ENCODE results near the gene TBC1D17. TPM values are rescaled to one million over a fixed set of nuclear protein-coding genes. Genes with fewer than 3 reads are reported as not detected.
"Not testable (repeated sequence)": the region's sequence is repeated elsewhere in the genome, so short reads cannot be mapped to it uniquely, and the experiment has no call there.

TBC1D17 gene
- polyA plus RNA-seq, 3 donors, result 3.1 to 48.2 (median 4.5) TPM

DNA sequence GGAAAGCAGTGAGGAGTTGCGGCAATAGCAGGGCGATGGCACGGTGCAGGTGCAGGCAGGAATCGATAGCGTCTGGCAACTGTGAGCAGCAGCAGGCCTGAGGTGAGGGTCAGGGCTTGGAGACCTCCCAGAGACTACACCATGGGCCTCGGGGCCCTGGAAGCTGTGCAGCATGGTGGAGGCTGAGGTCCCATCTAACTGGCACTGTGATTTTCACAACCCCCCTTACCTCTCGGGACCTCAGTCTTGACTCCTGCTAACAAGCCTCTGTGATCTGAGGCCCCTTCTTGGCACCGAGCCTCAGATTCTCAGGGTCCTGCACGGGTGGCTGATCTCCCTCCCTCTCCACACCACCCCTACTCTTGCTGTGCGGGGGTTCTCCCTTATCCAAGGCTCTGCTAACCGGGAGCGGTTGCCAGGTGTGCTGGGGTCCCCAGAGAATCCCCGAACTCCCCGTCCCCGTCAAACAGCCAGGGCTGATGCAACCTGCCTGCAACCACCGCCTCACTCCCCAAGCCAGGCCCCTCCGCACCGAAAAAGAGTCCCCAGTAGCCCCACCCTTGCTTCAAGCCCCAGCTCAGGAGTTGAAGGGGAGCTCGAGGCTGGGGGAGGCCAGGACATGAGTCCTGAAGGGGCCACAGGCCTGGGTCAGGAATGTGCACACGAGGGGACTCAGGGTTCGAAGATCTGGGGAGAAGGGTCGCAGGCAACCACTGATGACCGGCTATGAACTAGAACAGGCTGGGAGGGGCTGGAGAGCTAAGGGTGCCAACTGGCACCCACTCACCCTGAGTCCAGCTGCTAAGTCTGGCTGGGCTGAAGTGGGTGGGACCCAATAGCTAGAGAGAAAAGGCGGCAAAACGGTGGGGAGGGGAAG lies 46.7 kb downstream of the TBC1D17 start:
- no peak overlapping the region for H3K4me3 ChIP-seq (replicated peaks in 1 of 3; ENCODE audit: low read depth in 2 of 3, low read length in 3 of 3)
- peaks cover 39 to 68% of the 10 kb centered on the region in 2 donors for H3K4me1 ChIP-seq (ENCODE audit: control insufficient read depth in 1 of 2, insufficient read depth in 2 of 2, low read length in 2 of 2)
- no peak overlapping the region for H3K4me2 ChIP-seq (replicated peaks; ENCODE audit: extremely low read depth, low read length, poor library complexity, severe bottlenecking)
- intact Hi-C loops (cut with micrococcal nuclease), result no loop called here
- H4K20me1 ChIP-seq (ENCODE audit: insufficient read depth, low read length), result peaks cover 89% of the 10 kb centered on the region
- H2AFZ ChIP-seq (ENCODE audit: insufficient read depth, low read depth, low read length, poor library complexity, severe bottlenecking), result no peak overlapping the region
- peaks cover 88% of the 10 kb centered on the region for H3K79me2 ChIP-seq (ENCODE audit: insufficient read depth, low read length)
- Mint-ChIP-seq H3K4me3 (no peak overlapping the region), H3K27me3 (ENCODE audit: low read depth in 3 of 3) (peaks cover 0 to under 1% (median 0%) of the 10 kb centered on the region in 3 donors), H3K9me3 (peaks cover 0 to 1% (median 0%) of the 10 kb centered on the region in 7 donors), H3K36me3 (peaks cover 61 to 83% of the 10 kb centered on the region in 2 donors), H3K27ac (peak overlapping the region in 6 of 7 donors; percentile 61 to 91 (median 83)), H3K4me1 (peaks cover 63% of the 10 kb centered on the region)
- H3K9ac ChIP-seq (ENCODE audit: insufficient read depth, low read length, poor library complexity, severe bottlenecking), result no peak overlapping the region
- H3K27me3 ChIP-seq (ENCODE audit: control insufficient read depth in 2 of 2, insufficient read depth in 2 of 2, low read length in 2 of 2), result no peaks in the 10 kb centered on the region
- peak overlapping the region; percentile 43 to 75 for H3K27ac ChIP-seq (ENCODE audit: low read depth in 1 of 2, low read length in 2 of 2)
- 83% methylated on average over 18 of the region's 25 CpGs for WGBS (ENCODE audit: insufficient coverage)
- H3K9me3 ChIP-seq (replicated peaks in 1 of 2; ENCODE audit: control insufficient read depth in 1 of 2, insufficient read depth in 1 of 2, low read length in 2 of 2), result no peaks in the 10 kb centered on the region
- DNase-seq, result no peak
- TF ChIP-seq, protein P1, sequence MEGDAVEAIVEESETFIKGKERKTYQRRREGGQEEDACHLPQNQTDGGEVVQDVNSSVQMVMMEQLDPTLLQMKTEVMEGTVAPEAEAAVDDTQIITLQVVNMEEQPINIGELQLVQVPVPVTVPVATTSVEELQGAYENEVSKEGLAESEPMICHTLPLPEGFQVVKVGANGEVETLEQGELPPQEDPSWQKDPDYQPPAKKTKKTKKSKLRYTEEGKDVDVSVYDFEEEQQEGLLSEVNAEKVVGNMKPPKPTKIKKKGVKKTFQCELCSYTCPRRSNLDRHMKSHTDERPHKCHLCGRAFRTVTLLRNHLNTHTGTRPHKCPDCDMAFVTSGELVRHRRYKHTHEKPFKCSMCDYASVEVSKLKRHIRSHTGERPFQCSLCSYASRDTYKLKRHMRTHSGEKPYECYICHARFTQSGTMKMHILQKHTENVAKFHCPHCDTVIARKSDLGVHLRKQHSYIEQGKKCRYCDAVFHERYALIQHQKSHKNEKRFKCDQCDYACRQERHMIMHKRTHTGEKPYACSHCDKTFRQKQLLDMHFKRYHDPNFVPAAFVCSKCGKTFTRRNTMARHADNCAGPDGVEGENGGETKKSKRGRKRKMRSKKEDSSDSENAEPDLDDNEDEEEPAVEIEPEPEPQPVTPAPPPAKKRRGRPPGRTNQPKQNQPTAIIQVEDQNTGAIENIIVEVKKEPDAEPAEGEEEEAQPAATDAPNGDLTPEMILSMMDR (IDR thresholded peaks at IDR 0.05), result no peak
- peaks cover 55 to 75% of the 10 kb centered on the region in 2 donors for H3K36me3 ChIP-seq (replicated peaks in 1 of 2; ENCODE audit: control insufficient read depth in 1 of 2, insufficient read depth in 2 of 2, low read length in 2 of 2)

DNA sequence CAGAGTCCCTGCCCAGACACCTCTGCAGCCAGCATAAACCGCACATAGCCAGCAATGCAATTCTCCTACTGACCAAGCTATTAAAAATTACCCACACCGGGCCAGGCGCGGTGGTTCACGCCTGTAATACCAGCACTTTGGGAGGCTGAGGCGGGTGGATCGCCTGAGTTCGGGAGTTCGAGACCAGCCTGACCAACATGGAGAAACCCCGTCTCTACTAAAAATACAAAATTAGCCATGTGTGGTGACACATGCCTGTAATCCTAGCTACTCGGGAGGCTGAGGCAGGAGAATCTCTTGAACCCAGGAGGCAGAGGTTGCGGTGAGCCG lies 47.3 kb downstream of the TBC1D17 start:
- not testable (repeated sequence) for H3K9me3 Mint-ChIP-seq; H3K4me2 ChIP-seq (replicated peaks; ENCODE audit: extremely low read depth, low read length, poor library complexity, severe bottlenecking); H3K4me3 Mint-ChIP-seq; H3K27me3 Mint-ChIP-seq (ENCODE audit: low read depth in 3 of 3); H3K9ac ChIP-seq (ENCODE audit: insufficient read depth, low read length, poor library complexity, severe bottlenecking); H3K9me3 ChIP-seq (replicated peaks in 1 of 2; ENCODE audit: control insufficient read depth in 1 of 2, insufficient read depth in 1 of 2, low read length in 2 of 2); H3K4me3 ChIP-seq (replicated peaks in 1 of 3; ENCODE audit: low read depth in 2 of 3, low read length in 3 of 3); H3K27me3 ChIP-seq (ENCODE audit: control insufficient read depth in 2 of 2, insufficient read depth in 2 of 2, low read length in 2 of 2); DNase-seq; H2AFZ ChIP-seq (ENCODE audit: insufficient read depth, low read depth, low read length, poor library complexity, severe bottlenecking)
- 100% methylated on average over 8 of the region's 13 CpGs for WGBS (ENCODE audit: insufficient coverage)
- Histone ChIP-seq H3K36me3 (replicated peaks in 1 of 2; ENCODE audit: control insufficient read depth in 1 of 2, insufficient read depth in 2 of 2, low read length in 2 of 2) (peaks cover 55 to 72% of the 10 kb centered on the region in 2 donors), H3K79me2 (ENCODE audit: insufficient read depth, low read length) (peaks cover 82% of the 10 kb centered on the region), H3K4me1 (ENCODE audit: control insufficient read depth in 1 of 2, insufficient read depth in 2 of 2, low read length in 2 of 2) (peaks cover 42 to 70% of the 10 kb centered on the region in 2 donors), H4K20me1 (ENCODE audit: insufficient read depth, low read length) (peaks cover 83% of the 10 kb centered on the region), H3K27ac (ENCODE audit: low read depth in 1 of 2, low read length in 2 of 2) (peak overlapping the region in 1 of 2 donors; percentile 57)
- intact Hi-C loops (cut with micrococcal nuclease), result loop anchor here in 1 of 2 donors (5.0 kb wide), 1 partner anchor 38 kb away; no protein-coding TSS in a partner anchor
- peak overlapping the region in 4 of 7 donors; percentile 80 to 91 (median 87) for H3K27ac Mint-ChIP-seq
- peaks cover 60% of the 10 kb centered on the region for H3K4me1 Mint-ChIP-seq
- peaks cover 57 to 77% of the 10 kb centered on the region in 2 donors for H3K36me3 Mint-ChIP-seq
